Chondrocyte (in vitro differentiated cells): Measurements from ENCODE around the gene PRAC2. TPM values are rescaled to one million over a fixed set of nuclear protein-coding genes. Genes with fewer than 3 reads are reported as not detected.

Source experiments
- DNase-seq: peaks from one replicate; pipeline ENCODE4 v3.0.0; 2021; ENCODE audit warnings: mixed read lengths, low spot score
- H3K27ac Mint-ChIP-seq: one replicate; pipeline ENCODE4 v1.8.0; 2021; ENCODE audit warnings: mild to moderate bottlenecking, moderate library complexity, mixed read lengths; ENCODE audit not compliant: unreplicated experiment
- H3K27me3 Mint-ChIP-seq: 2 replicates; pipeline ENCODE4 v1.8.0; 2021; ENCODE audit warnings: low read depth, mixed read lengths
- H3K36me3 Mint-ChIP-seq: 2 replicates; pipeline ENCODE4 v1.8.0; 2021; ENCODE audit warnings: low read depth, mixed read lengths
- H3K4me1 Mint-ChIP-seq: 2 replicates; pipeline ENCODE4 v1.8.0; 2021; ENCODE audit warnings: low read depth, mild to moderate bottlenecking, mixed read lengths
- H3K4me3 Mint-ChIP-seq: one replicate; pipeline ENCODE4 v1.8.0; 2021; ENCODE audit warnings: mild to moderate bottlenecking, moderate library complexity, mixed read lengths; ENCODE audit not compliant: unreplicated experiment
- H3K9me3 Mint-ChIP-seq: 2 replicates; pipeline ENCODE4 v1.8.0; 2021; ENCODE audit warnings: low read depth, mixed read lengths
- long read RNA-seq: library from polyadenylated mRNA; stranded (forward); transcript quantifications from one replicate; pipeline ENCODE4 v2.0.0, GENCODE V29; 2021
- total RNA-seq: library from RNA; stranded (reverse); gene quantifications from 3 replicates; pipeline ENCODE4 v1.2.1, GENCODE V29; 2021
- TF ChIP-seq, protein P1 (sequence below): fragments of 200-600 bp; sonication (generic); IDR thresholded peaks from 2 replicates; pipeline ENCODE4 v1.5.0; 2021; ENCODE audit warnings: antibody characterized with exemption, mild to moderate bottlenecking, moderate library complexity

The PRAC2 gene
- total RNA-seq: not detected in 3 replicates
- long read RNA-seq: 0 reads

DNA sequence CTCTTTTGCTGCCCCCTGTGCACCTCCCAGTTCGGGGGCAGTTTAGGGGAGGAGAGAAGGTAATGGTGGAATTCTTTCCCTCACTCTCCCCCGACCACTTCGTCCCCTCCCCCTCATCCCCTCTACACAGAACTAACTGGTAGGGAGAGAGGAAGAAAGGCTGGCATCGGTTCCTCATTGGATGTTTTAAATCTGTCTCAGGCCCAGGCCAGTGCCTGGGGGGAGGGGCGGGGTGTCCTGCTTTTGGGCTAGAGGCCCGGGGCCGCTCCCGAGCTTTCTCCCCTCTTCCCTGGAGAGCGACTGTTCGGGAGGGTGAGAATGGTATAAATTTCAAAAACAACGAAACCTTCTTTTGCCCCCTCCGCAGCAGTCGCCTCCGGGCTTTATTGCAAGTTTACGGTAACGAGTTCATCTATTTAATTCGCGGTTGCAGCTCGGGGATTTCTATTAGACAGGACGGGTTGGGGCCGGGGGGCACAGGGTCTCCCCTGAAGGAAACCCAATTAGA is at the start of gene PRAC2:
TSS of gene PRAC2 (plus strand) at position 271 of the 508 bp plus-strand sequence. CDS start 1,226 bp downstream, outside the sequence.
- Mint-ChIP-seq H3K4me1 (peaks cover 22% of the 10 kb centered on the region), H3K36me3 (peaks cover 2% of the 10 kb centered on the region), H3K27me3 (peaks cover 95% of the 10 kb centered on the region), H3K27ac (no peak within 1 kb of the TSS), H3K4me3 (peak within 1 kb of the TSS; percentile 28), H3K9me3 (no peaks in the 10 kb centered on the region)
- no peak for DNase-seq
- TF ChIP-seq, protein P1, sequence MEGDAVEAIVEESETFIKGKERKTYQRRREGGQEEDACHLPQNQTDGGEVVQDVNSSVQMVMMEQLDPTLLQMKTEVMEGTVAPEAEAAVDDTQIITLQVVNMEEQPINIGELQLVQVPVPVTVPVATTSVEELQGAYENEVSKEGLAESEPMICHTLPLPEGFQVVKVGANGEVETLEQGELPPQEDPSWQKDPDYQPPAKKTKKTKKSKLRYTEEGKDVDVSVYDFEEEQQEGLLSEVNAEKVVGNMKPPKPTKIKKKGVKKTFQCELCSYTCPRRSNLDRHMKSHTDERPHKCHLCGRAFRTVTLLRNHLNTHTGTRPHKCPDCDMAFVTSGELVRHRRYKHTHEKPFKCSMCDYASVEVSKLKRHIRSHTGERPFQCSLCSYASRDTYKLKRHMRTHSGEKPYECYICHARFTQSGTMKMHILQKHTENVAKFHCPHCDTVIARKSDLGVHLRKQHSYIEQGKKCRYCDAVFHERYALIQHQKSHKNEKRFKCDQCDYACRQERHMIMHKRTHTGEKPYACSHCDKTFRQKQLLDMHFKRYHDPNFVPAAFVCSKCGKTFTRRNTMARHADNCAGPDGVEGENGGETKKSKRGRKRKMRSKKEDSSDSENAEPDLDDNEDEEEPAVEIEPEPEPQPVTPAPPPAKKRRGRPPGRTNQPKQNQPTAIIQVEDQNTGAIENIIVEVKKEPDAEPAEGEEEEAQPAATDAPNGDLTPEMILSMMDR: no peak

DNA sequence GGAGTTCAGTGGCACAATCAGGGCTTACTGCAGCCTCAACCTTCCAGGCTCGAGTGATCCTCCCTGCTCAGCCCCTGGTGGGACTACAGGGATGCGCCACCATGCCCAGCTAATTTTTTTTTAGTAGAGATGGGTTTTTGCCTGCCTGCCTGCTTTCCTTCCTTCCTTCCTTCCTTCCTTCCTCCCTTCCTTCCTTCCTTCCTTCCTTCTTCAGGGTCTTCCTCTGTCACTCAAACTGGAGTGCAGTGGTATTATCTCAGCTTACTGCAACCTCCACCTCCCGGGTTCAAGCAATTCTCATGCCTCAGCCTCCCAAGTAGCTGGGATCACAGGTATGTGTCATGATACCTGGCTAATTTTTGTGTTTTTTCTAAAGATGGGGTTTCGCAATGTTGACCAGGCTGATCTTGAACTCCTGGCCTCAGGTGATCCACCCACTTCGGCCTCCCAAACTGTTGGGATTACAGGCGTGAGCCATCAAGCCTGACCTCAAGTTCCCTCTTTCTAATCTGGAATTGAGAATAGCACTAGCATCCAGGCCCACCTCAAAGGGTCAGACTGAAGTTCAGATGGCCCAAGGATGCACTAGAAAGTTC is 45.9 kb upstream of the PRAC2 start:
- Mint-ChIP-seq H3K4me1 (no peaks in the 10 kb centered on the region), H3K27me3 (peaks cover 57% of the 10 kb centered on the region), H3K36me3 (no peaks in the 10 kb centered on the region), H3K27ac (no peak overlapping the region), H3K9me3 (no peaks in the 10 kb centered on the region), H3K4me3 (no peak overlapping the region)
- no peak for DNase-seq
- TF ChIP-seq, protein P1: no peak

DNA sequence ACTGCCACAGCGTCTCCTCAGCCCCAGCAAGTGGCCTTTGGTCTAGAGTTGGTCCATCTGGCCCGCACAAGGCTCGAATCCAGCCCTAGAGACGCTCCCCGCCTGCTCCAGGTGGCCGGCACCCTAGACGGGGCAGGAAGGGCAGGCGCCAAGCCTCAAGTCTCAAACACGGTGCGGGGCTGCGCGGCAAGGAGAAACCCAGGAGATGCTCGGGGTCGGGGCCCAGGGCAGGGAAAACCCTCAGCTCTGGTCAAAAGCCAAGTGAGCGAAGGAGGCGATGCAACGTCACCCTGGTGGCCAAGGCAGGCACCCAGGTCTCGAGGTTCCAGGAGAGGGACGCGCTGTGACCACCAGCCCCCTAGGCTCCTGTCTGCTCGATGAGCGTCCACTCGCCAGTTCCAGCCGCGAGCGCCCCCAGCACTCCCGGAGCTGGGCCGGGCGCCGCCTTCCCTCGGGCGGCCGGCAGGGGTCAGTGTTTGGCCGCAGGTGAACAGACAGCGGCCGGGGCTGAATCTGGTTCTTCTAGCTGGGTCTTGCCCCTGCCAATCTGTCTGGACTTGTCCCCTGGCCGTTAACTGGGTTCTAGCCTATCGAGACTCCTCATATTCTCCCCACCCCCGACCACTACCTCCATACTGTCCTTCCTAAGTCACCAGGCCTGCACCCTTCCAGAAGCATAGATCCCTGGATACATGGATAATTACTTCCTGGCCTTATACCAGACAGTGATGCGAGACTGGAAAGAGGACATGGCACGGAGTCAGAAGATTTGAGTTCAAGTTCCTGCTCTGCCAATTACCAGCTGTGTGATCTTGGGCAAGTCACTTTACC is 44.6 kb upstream of the PRAC2 start:
- H3K36me3 Mint-ChIP-seq: no peaks in the 10 kb centered on the region
- TF ChIP-seq, protein P1: peak; percentile 95
- no peak for DNase-seq
- H3K9me3 Mint-ChIP-seq: no peaks in the 10 kb centered on the region
- H3K4me3 Mint-ChIP-seq: no peak overlapping the region
- H3K27me3 Mint-ChIP-seq: peaks cover 61% of the 10 kb centered on the region
- no peaks in the 10 kb centered on the region for H3K4me1 Mint-ChIP-seq
- H3K27ac Mint-ChIP-seq: no peak overlapping the region

DNA sequence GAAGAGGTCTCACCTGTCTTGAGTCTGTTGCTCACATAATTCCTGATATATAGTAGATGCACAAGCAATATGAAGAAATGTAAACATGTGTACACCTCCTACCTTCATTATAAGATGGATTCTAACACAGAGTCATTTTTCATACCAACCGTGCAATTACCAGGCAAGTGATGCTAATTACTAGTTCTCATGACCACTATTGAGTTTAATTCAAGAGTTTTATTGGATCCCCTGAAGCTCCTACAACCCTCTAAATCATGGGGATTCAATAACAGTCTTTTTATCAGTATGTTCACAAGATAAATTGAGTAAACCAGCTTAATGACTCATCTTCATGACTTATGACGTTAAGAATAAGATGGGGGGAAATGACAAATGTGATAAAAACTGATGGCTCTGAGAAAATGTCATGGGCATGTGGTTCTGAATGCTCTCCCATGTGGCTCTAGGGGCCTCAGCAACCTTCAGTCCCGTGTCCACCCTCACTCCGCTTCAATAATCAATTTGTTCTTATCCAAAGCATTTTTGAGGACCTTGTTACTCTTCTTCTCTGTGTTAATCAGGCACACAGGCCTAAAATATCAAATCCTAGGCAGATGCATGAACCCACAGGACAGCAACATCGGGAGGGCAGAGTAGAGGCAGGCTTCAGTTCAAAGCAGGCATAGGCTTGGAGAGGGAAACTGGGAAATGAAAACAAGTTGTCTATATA is 43.4 kb upstream of the PRAC2 start:
- TF ChIP-seq, protein P1: no peak
- Mint-ChIP-seq H3K27ac (no peak overlapping the region), H3K27me3 (peaks cover 63% of the 10 kb centered on the region), H3K9me3 (no peaks in the 10 kb centered on the region), H3K4me1 (no peaks in the 10 kb centered on the region), H3K4me3 (no peak overlapping the region), H3K36me3 (no peaks in the 10 kb centered on the region)
- DNase-seq: no peak

DNA sequence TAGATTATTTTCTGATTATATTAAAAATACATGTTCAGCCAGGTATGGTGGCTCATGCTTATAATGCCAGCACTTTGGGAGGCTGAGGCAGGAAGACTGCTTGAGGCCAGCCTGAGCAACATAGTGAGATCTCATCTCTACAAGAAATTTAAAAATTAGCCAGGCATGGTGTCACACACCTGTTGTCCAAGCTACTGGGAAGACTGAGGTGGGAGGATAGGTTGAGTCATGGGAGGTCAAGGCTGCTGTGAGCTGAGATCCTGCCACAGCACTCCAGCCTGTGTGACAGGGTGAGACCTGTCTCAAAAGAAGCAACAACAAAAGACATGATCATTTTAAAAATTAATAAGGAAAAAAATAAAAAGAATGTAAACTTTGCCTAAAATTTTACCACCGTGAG is 41.4 kb upstream of the PRAC2 start:
- Mint-ChIP-seq H3K4me1 (no peaks in the 10 kb centered on the region), H3K9me3 (no peaks in the 10 kb centered on the region), H3K27ac (no peak overlapping the region), H3K4me3 (no peak overlapping the region), H3K27me3 (peaks cover 60% of the 10 kb centered on the region), H3K36me3 (no peaks in the 10 kb centered on the region)
- no peak for DNase-seq
- TF ChIP-seq, protein P1: no peak
